Measurements from ENCODE around the gene CPD.

CPD gene

DNA sequence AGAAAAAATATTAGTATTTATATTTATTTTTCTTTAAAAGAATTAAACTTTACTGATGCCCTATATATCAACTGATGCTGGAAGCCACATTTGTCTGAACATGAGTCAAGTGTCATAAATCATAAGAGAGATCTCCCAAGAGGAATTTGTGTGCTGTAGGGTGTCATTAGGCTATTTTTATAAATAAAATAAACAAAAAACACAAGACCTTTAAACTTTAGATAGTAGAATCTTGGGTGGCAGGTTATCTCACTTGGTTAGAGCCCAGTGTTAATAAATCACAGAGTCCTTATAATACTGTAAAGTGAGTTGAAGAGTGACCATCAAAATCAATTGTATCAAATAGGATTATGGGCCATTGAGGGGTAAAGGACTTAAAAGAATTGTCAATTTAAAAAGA is 21.3 kb upstream of the CPD start:
- DNase-seq, result no peak

GRCh38 chr17:30358055-30358760 is 20.5 kb upstream of the CPD start:
- DNase-seq, result no peak

DNA sequence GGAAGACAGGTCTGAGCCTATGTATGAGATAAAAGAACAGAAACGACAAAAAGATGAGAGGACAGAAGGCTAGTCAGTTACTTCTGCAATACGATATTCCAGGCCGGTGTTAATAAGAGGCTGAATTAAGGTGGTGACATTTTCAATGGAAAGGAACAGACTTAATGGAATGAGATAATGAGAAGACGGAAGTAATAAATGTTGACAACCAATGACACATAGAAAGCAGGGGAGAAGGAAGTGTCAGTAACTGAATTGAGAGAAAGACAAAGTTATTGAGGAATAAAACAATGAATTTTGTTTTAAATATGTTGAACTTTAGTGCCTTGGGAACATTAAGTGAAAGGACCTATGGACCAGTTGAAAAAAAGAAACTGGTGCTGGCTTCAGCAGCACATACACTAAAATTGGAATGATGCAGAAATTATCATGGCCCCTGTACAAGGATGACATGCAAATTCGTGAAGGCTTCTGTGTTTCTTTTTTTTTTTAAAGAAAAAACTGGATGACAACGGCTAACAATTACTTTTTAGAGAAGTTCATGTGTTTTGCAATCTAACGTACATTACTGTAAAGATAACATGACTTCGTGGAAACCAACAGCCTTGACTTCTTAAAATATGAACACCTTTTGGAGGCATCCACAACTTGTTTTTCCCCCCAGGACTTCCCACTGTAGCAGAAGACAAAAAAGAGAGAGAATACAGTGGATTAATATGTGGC is 18.5 kb upstream of the CPD start:
- DNase-seq, result no peak

DNA sequence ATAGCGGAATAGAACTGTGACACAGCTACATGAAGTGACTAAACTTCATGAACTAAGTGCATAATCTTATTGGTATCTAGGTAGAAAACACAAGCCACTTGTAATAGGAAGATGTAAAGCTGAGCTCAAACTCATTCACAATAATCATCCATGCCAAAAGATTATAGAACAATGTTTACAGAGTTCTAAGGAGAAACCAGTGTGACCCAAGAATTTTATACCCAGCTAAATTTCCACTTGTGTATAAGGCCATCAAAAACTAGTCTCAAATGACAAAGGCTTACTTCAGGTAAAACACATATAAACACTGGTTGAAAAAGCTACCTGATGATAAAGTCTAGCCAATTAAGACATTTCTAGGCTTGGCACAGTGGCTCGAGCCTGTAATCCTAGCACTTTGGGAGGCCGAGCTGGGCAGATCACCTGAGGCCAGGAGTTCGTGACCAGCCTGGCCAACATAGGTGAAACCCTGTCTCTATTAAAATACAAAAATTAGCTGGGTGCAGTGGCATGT is 16.9 kb upstream of the CPD start:
- DNase-seq, result no peak

GRCh38 chr17:30363715-30364202 is 15.0 kb upstream of the CPD start:
- peak; percentile 95 for DNase-seq

DNA sequence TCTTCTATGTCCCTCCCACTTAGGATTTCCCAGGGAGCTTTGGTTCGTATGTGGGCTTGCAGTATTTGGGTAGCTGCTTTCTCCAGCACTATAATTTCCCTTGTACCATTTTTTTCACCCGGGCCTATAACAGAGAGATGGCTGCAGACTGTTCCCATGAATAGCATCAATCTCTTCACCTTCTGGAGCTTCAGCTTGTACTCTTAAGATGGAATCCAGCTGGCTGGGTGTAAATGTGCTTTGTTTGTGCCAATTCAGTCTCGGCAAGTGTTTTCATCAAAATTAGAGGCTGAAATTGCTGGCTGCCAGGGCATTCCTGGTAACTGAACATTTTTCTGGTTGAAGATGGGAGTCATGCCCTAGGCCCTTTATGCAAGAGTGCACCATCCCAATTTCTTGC is 12.2 kb upstream of the CPD start:
- no peak for DNase-seq

DNA sequence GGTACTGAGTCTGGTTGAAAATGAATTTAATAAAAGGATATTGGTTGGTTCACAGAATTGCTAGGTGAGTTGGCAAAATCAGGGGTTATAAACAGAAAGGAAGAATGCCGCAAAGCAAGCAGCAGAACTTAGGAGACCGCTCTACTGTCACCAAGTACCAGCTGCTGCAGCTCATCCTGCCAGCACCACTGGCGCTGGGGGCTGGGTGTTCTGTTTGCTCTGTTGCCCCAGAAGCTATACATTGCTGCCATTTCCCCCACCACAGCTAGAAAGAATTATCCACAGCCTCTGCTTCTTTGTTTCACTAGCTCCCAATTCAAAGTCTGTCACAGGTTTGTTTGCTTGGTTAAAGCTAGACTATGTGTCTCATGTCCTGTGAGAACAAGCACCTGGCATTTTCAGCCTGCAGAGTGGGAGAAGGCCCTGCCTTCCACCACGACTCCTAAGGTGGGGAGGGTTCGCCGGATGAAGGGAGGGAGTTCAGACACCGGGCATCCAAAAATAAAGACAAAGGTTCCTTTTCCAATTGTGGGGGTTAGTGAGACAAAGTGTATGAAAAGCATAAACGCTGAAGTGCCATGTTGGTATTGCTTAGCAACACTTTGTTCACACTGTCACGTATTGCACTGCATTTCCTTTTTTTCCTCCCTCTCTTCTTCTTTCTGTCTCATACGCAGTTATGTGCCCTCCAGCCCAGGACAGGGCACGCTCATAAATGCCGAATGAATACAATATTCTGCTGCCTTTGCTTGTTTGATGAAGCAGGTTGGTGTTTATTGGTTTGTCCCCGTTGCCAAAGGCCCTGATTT is 9.6 kb upstream of the CPD start:
- no peak for DNase-seq

GRCh38 chr17:30369995-30370394 is 8.7 kb upstream of the CPD start:
- no peak for DNase-seq

- DNase-seq, result no peak
Measured at GRCh38 chr17:30372755-30373154, 6.0 kb upstream of the CPD start.

- no peak for DNase-seq
Measured at GRCh38 chr17:30375661-30376060, 3.1 kb upstream of the CPD start.

GRCh38 chr17:30376621-30377452 is 1.9 kb upstream of the CPD start:
- DNase-seq, result no peak

GRCh38 chr17:30377574-30378240 is 1.0 kb upstream of the CPD start:
- no peak for DNase-seq

- peak; percentile 62 for DNase-seq
Measured at GRCh38 chr17:30378241-30378824, 394 bp upstream of the CPD start.

GRCh38 chr17:30379303-30379902 is 676 bp downstream of the CPD start:
- peak; percentile 13 for DNase-seq

DNA sequence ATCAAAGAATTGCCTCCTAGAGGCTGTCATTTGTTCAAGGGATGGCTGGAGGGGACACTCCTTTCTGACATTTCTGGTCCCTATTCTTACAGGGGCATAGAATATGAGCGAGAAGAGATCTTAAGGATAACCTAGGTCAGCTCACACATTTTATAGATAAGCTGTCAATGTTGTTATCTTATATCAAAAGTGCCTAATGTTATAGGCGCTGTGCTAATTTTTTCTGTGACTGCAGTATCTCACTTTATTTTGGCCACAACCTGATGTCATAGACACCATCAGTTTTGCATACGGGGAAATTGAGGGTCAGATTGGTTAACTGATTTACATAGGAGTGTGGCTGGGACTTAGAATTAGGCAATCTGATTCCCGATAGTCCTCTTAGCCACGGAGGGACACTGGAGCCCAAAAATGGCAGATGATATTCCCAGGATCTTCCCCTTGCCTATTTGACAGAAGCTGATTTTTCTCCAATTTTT is 1.2 kb downstream of the CPD start:
- DNase-seq, result peak; percentile 39

- no peak for DNase-seq
Measured at GRCh38 chr17:30380643-30381339, 2.1 kb downstream of the CPD start.

GRCh38 chr17:30381340-30381659 is 2.6 kb downstream of the CPD start:
- no peak for DNase-seq

- no peak for DNase-seq
Measured at GRCh38 chr17:30382345-30382744, 3.6 kb downstream of the CPD start.

DNA sequence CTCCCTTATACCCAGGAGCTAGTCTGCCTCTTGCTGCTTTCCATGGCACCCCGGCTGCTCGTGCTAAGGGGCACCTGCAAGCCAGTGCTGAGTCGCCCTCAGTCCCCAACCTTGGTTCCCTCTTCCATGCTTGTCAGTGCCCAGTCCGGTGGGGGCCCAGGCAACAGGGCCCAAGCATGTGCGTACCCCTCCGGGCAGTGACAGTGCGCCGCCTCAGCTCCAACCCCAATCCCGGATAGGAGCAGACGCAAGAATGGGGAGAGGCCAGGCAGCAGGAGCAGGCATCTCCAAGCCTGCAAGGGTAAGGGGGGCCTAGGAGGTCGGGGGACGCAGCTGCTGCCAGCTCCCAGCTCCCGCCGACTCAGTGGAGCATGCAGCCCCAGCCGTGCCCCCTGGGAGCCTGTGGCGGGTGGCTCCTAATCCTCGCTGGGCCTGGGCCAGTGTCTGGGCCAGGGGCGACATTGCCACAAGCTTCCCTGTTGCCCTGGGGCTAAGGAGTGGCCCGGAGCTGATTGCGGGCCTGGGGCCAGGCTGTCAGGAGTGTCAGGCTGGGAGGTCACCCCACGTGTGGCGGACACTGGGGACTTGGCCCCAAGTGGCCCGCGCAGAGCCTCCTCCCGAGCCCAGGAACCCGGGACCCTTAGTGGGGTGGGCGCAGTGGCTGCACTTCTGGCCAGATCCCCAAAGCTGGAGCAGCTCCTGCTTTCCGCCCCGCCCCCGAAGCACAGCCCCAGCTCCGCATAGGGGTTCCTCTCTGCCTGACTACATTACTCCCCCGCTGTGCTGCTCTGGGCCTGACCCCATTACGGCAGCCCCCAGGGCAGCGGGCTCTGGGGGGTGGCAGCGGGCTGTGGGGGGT is 9.8 kb downstream of the CPD start:
- no peak for DNase-seq

Data from CD4-positive, alpha-beta T cell treated with Interleukin-4 for 4 hours (primary cell).